DMS53 treated with DMSO at 0.1 percent for 48 hours (cell line): Measurements from ENCODE around the gene IL15RA.
"Not testable (repeated sequence)": the region's sequence is repeated elsewhere in the genome, so short reads cannot be mapped to it uniquely, and the experiment has no call there.

Experiments
- DNase-seq: peaks from one replicate; lab custom pipeline; 2025; ENCODE audit not compliant: unreplicated experiment; lab: John Stamatoyannopoulos, UW

IL15RA gene

DNA sequence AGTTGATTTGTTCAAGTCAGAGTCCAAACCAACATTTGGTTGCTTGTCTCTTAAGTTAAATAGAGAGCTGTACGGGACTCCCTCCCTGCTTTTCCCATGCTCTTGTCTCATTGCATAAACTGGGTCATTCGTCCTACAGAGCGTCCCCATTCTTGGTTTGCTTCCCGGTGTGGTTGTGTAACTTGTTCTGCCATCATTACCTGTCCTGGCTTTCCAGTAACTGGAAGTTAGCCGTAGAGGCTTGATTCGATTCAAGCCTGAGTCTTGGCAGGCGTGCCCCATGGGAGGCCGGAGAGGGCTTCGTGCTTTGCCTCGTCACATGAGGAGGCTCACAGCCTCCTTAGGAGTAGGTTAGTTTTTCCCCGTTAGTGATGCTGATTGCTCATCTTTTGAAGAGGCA, 47.1 kb downstream of the IL15RA start:
- no peak for DNase-seq

- DNase-seq: no peak
Observed at GRCh38 chr10:5929442-5929841, 47.9 kb downstream of the IL15RA start.

GRCh38 chr10:5927306-5927705, 50.0 kb downstream of the IL15RA start:
- no peak for DNase-seq

GRCh38 chr10:5924889-5925288, 52.5 kb downstream of the IL15RA start:
- no peak for DNase-seq

DNA sequence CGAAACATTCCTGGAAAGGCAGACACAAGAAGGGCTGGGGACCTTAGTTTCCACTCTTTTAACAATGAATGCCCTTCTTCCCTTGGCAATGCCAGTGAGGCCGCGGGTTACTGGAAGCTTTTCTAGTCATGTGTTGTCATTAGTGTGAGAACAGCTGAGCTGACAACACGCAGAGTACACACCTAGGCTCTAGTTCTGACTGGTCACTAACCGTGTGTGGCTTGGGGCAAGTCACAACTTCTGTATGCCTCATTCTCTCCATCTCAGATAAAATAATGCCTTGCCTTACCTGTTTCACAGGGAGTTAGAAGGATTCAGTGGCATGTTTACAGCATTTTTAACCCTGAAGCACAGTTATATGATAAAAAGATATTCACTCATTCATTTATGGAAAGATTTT, 55.6 kb downstream of the IL15RA start:
- no peak for DNase-seq

DNA sequence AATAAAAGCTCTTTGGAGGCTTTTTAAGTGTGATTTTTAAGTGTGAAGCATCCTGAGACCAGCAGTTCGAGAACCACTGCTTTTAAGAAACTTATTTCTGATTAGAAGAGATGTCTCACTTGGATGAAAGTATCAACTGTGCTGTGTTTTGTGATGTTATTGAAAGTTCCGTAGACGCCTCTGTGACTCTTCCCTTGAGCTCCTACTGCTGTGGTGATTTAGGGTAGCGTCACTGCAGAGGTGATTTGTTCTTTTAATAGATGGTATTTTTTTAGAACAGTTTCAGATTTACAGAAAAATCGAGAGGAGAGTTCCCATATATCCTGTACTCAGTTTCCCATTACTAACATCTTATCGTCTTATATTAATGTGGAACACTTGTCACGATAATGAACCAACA, 57.8 kb downstream of the IL15RA start:
- no peak for DNase-seq

DNA sequence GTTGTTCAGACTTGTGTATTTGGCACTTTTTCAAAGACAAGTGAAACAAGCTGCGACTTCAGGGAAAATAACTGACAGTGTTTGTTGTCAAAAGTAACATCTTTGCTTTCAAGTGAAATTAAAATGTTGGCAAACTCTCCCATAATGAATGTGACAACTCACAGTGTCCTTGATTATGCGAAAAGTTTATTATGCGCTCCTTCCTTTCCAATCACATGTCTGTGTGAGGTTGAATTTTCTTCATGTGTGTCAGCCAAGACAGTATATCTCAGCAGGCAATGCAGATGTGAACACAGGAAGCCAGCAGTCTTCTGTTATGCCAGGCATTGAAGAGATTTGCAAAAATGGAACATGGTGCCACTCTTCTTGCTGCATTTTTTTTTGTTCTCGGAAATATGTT, 58.6 kb downstream of the IL15RA start:
- DNase-seq: no peak

GRCh38 chr10:5917305-5917704, 60.0 kb downstream of the IL15RA start:
- DNase-seq: no peak

- no peak for DNase-seq
Observed at GRCh38 chr10:5915451-5915850, 61.9 kb downstream of the IL15RA start.

DNA sequence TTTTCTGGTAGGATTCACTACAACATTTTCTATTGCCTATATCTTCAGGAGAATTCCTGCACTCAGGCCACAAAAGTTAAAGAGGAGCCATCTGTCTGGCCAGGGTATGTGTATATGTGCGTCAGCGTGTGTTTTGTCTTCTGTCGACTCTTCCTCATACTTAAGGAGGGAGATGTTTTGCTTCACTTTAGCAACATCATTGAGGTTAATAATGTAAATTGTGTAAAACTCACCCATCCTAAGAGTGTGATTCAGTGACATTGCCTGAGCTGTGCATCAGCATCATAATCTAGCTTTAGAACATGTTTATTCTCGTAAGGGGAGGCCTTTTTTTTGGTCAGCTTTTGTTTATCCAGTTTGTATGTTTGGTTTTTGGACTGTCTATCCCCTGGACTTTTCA, 63.6 kb downstream of the IL15RA start:
- DNase-seq: no peak

DNA sequence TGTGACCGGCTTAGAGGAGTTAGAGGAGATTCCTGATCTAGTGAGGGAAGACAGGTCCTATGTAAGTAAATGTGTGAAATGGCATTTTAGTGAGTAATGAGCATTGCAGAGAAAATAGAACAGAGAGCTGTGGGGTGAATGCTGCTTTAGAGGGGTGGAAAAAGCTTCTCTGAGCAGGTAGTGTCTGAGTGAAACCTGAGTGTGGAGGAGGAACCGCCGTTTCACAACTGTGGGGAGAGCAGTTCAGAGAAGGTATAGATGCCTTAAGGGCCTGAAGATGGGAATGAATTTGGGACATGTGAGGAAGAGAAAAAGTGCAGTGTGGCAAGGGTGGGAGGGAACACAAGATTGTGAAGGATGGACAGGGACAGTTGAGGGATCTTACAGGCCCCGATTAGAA, 65.7 kb downstream of the IL15RA start:
- no peak for DNase-seq

GRCh38 chr10:5910323-5911100, 66.8 kb downstream of the IL15RA start:
- DNase-seq: no peak

- not testable (repeated sequence) for DNase-seq
Observed at GRCh38 chr10:5908676-5909075, 68.7 kb downstream of the IL15RA start.

DNA sequence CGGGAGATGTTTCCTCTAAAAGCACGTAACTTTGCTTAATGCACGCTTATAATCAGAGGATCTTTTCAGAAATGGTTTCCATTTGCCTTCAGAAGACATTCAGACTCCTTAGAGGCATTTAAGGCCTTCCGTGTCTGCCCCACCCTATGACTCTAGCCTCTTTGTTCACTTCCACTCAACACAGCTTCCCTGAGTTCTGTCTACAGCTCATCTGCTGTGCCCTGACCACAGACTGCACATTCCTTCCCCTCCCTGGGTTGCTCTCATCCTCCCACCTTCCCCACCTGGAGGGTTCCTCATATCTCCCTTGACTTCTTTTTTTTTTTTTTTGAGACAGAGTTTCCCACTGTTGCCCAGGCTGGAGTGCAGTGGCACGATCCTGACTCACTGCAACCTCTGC, 70.7 kb downstream of the IL15RA start:
- no peak for DNase-seq

- DNase-seq: no peak
Observed at GRCh38 chr10:5905854-5906507, 71.4 kb downstream of the IL15RA start.

DNA sequence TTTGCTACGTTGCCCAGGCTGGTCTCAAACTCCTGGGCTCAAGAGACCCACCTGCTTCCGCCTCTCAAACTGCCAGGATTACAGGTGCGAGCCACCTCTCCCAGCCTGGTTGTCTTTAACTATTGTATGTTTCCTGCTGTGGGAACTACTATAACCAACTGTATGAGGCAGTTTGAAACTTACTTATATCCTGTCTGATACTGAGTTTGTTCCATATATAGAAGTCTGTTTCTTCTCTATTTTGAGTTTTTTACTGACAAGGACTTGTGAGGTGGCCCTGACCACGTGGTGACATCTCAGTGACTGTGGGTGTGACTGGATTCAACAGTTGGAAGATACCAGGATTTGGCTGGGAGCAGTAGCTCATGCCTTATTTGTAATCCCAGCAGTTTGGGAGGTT, 73.1 kb downstream of the IL15RA start:
- no peak for DNase-seq

GRCh38 chr10:5903563-5903962, 73.8 kb downstream of the IL15RA start:
- DNase-seq: no peak

DNA sequence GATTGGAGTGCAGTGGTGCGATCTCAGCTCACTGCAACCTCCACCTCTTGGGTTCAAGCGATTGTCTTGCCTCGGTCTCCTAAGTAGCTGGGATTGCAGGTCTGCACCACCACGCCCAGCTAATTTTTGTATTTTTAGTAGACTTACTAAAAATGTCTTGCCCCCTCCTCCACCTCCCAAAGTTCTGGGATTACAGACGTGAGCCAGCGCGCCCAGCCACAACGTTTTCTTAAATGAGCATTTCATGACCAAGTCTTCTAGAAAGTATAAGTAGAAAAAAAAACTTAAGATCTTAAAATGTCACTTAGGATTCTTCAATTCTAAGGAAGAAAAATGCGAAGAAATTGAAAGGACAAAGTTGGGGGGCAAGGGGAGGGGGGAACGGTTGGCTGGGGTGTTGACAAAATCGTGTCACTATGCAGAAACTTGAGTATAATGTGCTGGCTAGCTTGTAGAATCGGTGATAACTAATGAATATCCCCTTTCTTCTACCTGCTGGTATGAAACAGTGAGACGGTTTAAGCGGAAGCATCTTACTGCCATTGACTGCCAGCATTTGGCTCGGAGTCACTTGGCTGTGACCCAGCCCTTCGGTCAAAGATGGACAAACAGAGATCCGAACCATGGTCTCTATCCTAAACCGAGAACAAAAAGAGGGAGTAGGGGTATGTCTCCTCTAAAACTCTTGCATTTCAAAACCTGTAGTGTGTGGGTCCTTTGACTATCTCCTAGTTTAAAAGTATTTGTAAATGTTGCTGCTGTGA, 74.7 kb downstream of the IL15RA start:
- DNase-seq: no peak
